Eye (tissue), 1 donor: ENCODE measurements around the gene SETD2.
"Not testable (repeated sequence)": the region's sequence is repeated elsewhere in the genome, so short reads cannot be mapped to it uniquely, and the experiment has no call there.

Source experiments
- DNase-seq: peaks from one replicate; pipeline ENCODE4 v3.0.0-alpha.2; 2015

SETD2 gene

GRCh38 chr3:47164007-47164881, at the start of gene SETD2:
Gene SETD2 (minus strand): TSS chr3:47164113. CDS start chr3:47163924, 189 bp downstream.
- peak; percentile 96 for DNase-seq

GRCh38 chr3:47210863-47211405, 47.0 kb upstream of the SETD2 start:
- no peak for DNase-seq

- DNase-seq: not testable (repeated sequence)
These were observed 42.1 kb upstream of the SETD2 start for GRCh38 chr3:47206022-47206421.

- no peak for DNase-seq
These were observed 41.0 kb upstream of the SETD2 start for GRCh38 chr3:47204875-47205274.

GRCh38 chr3:47202542-47202941, 38.6 kb upstream of the SETD2 start:
- DNase-seq: no peak

- no peak for DNase-seq
These were observed 33.4 kb upstream of the SETD2 start for GRCh38 chr3:47197287-47197686.

GRCh38 chr3:47194994-47195393, 31.1 kb upstream of the SETD2 start:
- DNase-seq: no peak

GRCh38 chr3:47193871-47194859, 30.3 kb upstream of the SETD2 start:
- DNase-seq: no peak

GRCh38 chr3:47186285-47186684, 22.4 kb upstream of the SETD2 start:
- DNase-seq: no peak

GRCh38 chr3:47181685-47182084, 17.8 kb upstream of the SETD2 start:
- DNase-seq: not testable (repeated sequence)

- DNase-seq: not testable (repeated sequence)
These were observed 16.1 kb upstream of the SETD2 start for GRCh38 chr3:47180011-47180410.

- DNase-seq: no peak
These were observed 12.7 kb upstream of the SETD2 start for GRCh38 chr3:47176582-47176981.

- peak; percentile 79 for DNase-seq
These were observed 525 bp downstream of the SETD2 start for GRCh38 chr3:47163169-47164006.

GRCh38 chr3:47162697-47163168, 1.2 kb downstream of the SETD2 start:
- no peak for DNase-seq

GRCh38 chr3:47161983-47162696, 1.8 kb downstream of the SETD2 start:
- peak; percentile 16 for DNase-seq

GRCh38 chr3:47159820-47160219, 4.1 kb downstream of the SETD2 start:
- DNase-seq: no peak

GRCh38 chr3:47158208-47158607, 5.7 kb downstream of the SETD2 start:
- no peak for DNase-seq

- no peak for DNase-seq
These were observed 7.5 kb downstream of the SETD2 start for GRCh38 chr3:47156396-47156795.

GRCh38 chr3:47152578-47152977, 11.3 kb downstream of the SETD2 start:
- DNase-seq: no peak

GRCh38 chr3:47151836-47152235, 12.1 kb downstream of the SETD2 start:
- DNase-seq: no peak

- no peak for DNase-seq
These were observed 14.5 kb downstream of the SETD2 start for GRCh38 chr3:47149339-47149933.
